KMS-11 (cell line): ENCODE data around the gene PAQR6.

ENCODE experiments used
- H2AFZ ChIP-seq: fragments of 200-600 bp; sonication (generic); 2 replicates; pipeline ENCODE4 v1.6.1; 2016; ENCODE audit warnings: antibody characterized with exemption, mixed run types, low read depth
- H3K27ac ChIP-seq: fragments of 200-600 bp; sonication (generic); 2 replicates; pipeline ENCODE4 v1.6.1; 2016; ENCODE audit warnings: mild to moderate bottlenecking, mixed run types
- H3K27me3 ChIP-seq: fragments of 200-600 bp; sonication (generic); 2 replicates; pipeline ENCODE4 v1.6.1; 2017; ENCODE audit warnings: mild to moderate bottlenecking, low read depth, mixed run types, moderate library complexity; ENCODE audit not compliant: insufficient read depth
- H3K36me3 ChIP-seq: fragments of 200-600 bp; sonication (generic); 2 replicates; pipeline ENCODE4 v1.6.1; 2017; ENCODE audit warnings: mild to moderate bottlenecking, mixed run types; ENCODE audit not compliant: insufficient read depth
- H3K4me1 ChIP-seq: fragments of 200-600 bp; sonication (generic); 2 replicates; pipeline ENCODE4 v1.6.1; 2016; ENCODE audit warnings: mild to moderate bottlenecking, low read depth, mixed run types; ENCODE audit not compliant: poor library complexity, severe bottlenecking
- H3K4me2 ChIP-seq: fragments of 200-600 bp; sonication (generic); 2 replicates; pipeline ENCODE4 v1.7.0; 2016; ENCODE audit warnings: mild to moderate bottlenecking, mixed run types
- H3K4me3 ChIP-seq: fragments of 200-600 bp; sonication (generic); IDR thresholded peaks from 2 replicates; pipeline ENCODE4 v1.6.1; 2017; ENCODE audit warnings: low read depth, low read length, mixed read lengths; ENCODE audit not compliant: insufficient read depth
- H3K79me2 ChIP-seq: fragments of 200-600 bp; sonication (generic); 2 replicates; pipeline ENCODE4 v1.6.1; 2016; ENCODE audit warnings: low read depth, mixed run types; ENCODE audit not compliant: insufficient read depth
- H3K9ac ChIP-seq: fragments of 200-600 bp; sonication (generic); 2 replicates; pipeline ENCODE4 v1.6.1; 2016; ENCODE audit warnings: mild to moderate bottlenecking, mixed run types
- H4K20me1 ChIP-seq: fragments of 200-600 bp; sonication (generic); 2 replicates; pipeline ENCODE4 v1.6.1; 2016; ENCODE audit warnings: mild to moderate bottlenecking, mixed run types; ENCODE audit not compliant: insufficient read depth
- TF ChIP-seq, protein P1 (sequence below): fragments of 200-600 bp; sonication (generic); conservative IDR thresholded peaks from 2 replicates; pipeline ENCODE4 v1.6.1; 2017; ENCODE audit warnings: low read depth, mild to moderate bottlenecking, antibody characterized with exemption, low read length, moderate library complexity, mixed read lengths

The PAQR6 gene

DNA sequence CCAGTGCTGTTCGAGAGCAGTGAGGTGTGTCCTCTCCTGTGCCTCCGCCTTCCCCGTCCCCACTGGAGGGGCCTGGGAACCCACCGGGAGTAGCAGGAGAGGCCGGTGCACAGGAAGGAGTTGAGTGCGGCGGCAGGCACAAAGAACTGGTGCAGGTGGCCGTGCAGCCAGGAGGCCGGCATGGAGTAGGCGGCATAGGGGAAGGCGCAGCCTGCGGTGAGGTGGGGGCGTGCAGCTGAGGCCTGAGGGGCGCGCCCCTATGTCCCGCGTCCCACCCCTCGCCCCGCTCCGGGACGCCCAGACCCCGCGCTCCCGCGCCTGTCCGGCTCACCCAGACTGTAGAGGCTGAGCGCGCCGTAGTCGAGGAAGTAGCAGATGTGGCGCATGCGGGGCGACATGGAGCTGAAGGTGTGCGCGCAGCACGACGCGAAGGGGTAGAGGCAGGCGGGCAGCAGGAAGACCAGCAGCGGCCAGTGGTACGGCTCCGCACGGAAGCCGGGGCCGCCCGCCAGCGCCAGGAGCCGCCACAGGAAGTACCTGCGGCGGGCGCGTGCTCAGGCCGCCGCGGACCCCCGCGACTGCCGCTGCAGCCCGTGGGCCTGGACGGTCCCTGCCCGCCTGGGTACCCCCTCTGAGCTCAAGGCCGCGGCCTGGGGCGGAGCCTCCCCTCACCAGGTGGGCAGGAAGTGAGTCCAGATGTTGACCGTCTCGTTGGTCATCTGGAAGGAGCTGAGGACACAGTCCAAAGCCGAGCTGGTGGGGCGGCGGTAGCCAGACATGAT is 2.2 kb downstream of the PAQR6 start:
- H3K4me3 ChIP-seq, result no peak overlapping the region
- H3K36me3 ChIP-seq, result no peaks in the 10 kb centered on the region; the same call in 1 of the 2 replicates
- TF ChIP-seq, protein P1, sequence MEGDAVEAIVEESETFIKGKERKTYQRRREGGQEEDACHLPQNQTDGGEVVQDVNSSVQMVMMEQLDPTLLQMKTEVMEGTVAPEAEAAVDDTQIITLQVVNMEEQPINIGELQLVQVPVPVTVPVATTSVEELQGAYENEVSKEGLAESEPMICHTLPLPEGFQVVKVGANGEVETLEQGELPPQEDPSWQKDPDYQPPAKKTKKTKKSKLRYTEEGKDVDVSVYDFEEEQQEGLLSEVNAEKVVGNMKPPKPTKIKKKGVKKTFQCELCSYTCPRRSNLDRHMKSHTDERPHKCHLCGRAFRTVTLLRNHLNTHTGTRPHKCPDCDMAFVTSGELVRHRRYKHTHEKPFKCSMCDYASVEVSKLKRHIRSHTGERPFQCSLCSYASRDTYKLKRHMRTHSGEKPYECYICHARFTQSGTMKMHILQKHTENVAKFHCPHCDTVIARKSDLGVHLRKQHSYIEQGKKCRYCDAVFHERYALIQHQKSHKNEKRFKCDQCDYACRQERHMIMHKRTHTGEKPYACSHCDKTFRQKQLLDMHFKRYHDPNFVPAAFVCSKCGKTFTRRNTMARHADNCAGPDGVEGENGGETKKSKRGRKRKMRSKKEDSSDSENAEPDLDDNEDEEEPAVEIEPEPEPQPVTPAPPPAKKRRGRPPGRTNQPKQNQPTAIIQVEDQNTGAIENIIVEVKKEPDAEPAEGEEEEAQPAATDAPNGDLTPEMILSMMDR, result no peak
- no peak overlapping the region for H2AFZ ChIP-seq
- H3K79me2 ChIP-seq, result no peaks in the 10 kb centered on the region
- no peaks in the 10 kb centered on the region for H3K4me1 ChIP-seq
- no peak overlapping the region for H3K27ac ChIP-seq
- no peak overlapping the region for H3K4me2 ChIP-seq
- no peaks in the 10 kb centered on the region for H3K27me3 ChIP-seq
- H3K9ac ChIP-seq, result no peak overlapping the region
- no peaks in the 10 kb centered on the region for H4K20me1 ChIP-seq

DNA sequence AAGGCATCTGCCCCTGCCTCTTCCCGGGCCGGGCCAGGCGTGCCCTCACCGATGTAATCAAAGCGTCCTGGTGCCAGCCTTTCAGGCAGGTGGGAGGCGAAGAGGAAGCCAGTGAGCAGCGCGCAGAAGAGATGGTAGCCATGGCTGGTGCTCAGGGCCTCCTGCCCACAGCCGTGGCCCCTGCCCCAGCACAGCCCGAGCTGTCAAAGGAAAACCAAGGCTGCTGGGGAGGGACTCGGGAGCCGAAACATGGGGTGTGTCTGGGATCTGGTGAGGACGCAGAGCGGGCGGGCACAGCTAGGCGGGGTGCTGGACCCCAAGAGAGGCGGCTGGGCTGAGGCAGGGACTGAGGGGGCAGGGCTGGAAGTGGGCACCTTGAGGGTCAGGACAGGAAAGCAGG is 3.1 kb downstream of the PAQR6 start:
- Histone ChIP-seq H3K4me2 (no peak overlapping the region), H3K36me3 (no peaks in the 10 kb centered on the region; the same call in 1 of the 2 replicates), H3K27ac (no peak overlapping the region; the same call in 1 of the 2 replicates), H3K4me1 (no peaks in the 10 kb centered on the region), H4K20me1 (no peaks in the 10 kb centered on the region), H2AFZ (no peak overlapping the region), H3K79me2 (no peaks in the 10 kb centered on the region), H3K4me3 (no peak overlapping the region), H3K9ac (no peak overlapping the region), H3K27me3 (no peaks in the 10 kb centered on the region)
- TF ChIP-seq, protein P1, result no peak

DNA sequence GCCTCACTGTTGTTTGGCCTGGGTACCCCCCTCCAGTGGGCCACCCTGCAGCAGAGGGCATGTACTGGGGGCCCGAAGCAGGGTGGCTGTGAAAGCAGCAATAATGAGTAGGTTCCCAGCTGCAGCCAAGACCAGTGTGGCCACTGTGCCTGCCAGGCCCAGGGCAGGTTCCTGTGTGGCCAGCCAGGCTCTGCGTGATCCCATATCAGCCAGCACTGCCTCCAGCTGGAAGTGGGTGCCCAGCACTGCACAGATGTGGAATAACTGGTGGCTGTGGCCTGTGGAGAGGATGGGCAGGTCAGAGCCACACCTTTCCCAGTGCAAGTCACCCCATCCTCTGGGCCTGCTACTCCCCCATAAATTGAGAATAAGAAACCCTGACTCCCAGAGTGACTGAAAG is 3.7 kb downstream of the PAQR6 start:
- Histone ChIP-seq H2AFZ (no peak overlapping the region), H3K4me1 (no peaks in the 10 kb centered on the region), H4K20me1 (no peaks in the 10 kb centered on the region), H3K9ac (no peak overlapping the region), H3K79me2 (no peaks in the 10 kb centered on the region), H3K36me3 (no peaks in the 10 kb centered on the region; the same call in 1 of the 2 replicates), H3K27me3 (no peaks in the 10 kb centered on the region), H3K4me2 (no peak overlapping the region), H3K27ac (no peak overlapping the region; the same call in 1 of the 2 replicates), H3K4me3 (no peak overlapping the region)
- TF ChIP-seq, protein P1, result no peak

DNA sequence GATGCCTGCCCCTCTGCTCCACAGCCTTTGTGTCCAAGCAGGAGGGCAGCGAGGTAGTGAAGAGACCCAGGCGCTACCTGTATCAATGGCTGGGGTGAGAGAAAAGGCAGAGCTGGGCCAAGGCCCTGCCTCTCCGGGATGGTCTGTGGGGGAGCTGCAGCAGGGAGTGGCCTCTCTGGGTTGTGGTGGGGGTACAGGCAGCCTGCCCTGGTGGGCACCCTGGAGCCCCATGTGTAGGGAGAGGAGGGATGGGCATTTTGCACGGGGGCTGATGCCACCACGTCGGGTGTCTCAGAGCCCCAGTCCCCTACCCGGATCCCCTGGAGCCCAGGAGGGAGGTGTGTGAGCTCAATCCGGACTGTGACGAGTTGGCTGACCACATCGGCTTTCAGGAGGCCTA is 5.1 kb downstream of the PAQR6 start:
- TF ChIP-seq, protein P1, result no peak
- Histone ChIP-seq H3K4me1 (no peaks in the 10 kb centered on the region), H3K9ac (no peak overlapping the region), H3K4me3 (no peak overlapping the region), H4K20me1 (no peaks in the 10 kb centered on the region), H3K27me3 (no peaks in the 10 kb centered on the region), H3K36me3 (no peaks in the 10 kb centered on the region), H2AFZ (no peak overlapping the region), H3K4me2 (no peak overlapping the region), H3K27ac (no peak overlapping the region), H3K79me2 (no peaks in the 10 kb centered on the region)
